RWPE1 (cell line): ENCODE measurements around the gene POLD2.

Experiments used
- CTCF ChIA-PET: fragments of 350-600 bp; sonication (Branson Sonifier 250); formaldehyde crosslinking; extraction: SDS; loops from one replicate; lab custom pipeline; 2021; lab: Yijun Ruan, JAX
- POLR2A ChIA-PET: fragments of 400-600 bp; formaldehyde crosslinking; extraction: SDS; loops from one replicate; lab custom pipeline; 2020; ENCODE audit warnings: antibody characterized with exemption; ENCODE audit not compliant: low non-redundant PET; lab: Yijun Ruan, JAX
- DNase-seq: peaks from one replicate; pipeline ENCODE4 v3.0.0; 2012; ENCODE audit warnings: low spot score
- H3K27ac ChIP-seq: fragments of 450-650 bp; 2 replicates; pipeline ENCODE4 v1.5.1; 2017
- TF ChIP-seq, protein P1 (sequence below): fragments of 450-650 bp; conservative IDR thresholded peaks from 2 replicates; pipeline ENCODE4 v1.5.1; 2017; ENCODE audit warnings: low read depth, mild to moderate bottlenecking

The POLD2 gene

DNA sequence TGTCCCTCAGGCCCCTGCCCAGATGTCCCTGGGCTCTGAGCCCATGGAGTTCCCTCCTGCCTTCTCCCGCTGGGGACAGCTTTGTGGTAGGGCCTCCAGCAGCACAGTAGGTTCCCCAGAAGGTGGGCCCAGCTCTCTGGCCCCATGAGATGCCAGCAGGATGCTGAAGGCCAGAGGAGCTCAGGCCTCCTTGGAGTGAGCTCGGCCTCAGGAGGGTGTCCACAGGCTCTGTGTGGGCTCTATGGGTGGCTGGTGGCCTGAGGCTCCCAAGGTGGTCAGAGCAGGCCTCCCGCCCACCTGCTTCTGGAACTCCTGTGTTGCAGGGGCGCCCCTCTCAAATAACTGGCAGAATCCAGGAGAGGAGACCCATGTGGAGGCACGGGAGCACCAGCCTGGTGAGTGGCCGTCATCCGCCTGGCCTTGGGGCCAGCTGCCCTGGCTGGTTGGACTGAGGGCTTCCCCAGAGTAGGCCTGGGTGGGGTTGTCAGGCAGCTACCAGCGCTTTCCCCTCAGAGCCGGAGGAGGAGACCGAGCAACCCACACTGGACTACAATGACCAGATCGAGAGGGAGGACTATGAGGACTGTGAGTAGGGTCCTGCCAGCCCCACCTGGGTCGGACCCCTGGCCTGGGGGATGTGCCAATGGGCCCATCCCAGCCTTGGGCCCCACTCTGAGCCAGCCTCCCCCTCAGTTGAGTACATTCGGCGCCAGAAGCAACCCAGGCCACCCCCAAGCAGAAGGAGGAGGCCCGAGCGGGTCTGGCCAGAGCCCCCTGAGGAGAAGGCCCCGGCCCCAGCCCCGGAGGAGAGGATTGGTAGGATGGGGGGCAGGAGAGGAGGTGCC, 16.0 kb downstream of the POLD2 start:
- no peak overlapping the region for H3K27ac ChIP-seq
- CTCF ChIA-PET: no interaction called here
- no peak for DNase-seq
- TF ChIP-seq, protein P1, sequence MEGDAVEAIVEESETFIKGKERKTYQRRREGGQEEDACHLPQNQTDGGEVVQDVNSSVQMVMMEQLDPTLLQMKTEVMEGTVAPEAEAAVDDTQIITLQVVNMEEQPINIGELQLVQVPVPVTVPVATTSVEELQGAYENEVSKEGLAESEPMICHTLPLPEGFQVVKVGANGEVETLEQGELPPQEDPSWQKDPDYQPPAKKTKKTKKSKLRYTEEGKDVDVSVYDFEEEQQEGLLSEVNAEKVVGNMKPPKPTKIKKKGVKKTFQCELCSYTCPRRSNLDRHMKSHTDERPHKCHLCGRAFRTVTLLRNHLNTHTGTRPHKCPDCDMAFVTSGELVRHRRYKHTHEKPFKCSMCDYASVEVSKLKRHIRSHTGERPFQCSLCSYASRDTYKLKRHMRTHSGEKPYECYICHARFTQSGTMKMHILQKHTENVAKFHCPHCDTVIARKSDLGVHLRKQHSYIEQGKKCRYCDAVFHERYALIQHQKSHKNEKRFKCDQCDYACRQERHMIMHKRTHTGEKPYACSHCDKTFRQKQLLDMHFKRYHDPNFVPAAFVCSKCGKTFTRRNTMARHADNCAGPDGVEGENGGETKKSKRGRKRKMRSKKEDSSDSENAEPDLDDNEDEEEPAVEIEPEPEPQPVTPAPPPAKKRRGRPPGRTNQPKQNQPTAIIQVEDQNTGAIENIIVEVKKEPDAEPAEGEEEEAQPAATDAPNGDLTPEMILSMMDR: no peak
- POLR2A ChIA-PET: interaction anchor here (0.6 kb wide), 1 partner anchor 13 kb away, joined by 7 read pairs; no protein-coding TSS in a partner anchor

DNA sequence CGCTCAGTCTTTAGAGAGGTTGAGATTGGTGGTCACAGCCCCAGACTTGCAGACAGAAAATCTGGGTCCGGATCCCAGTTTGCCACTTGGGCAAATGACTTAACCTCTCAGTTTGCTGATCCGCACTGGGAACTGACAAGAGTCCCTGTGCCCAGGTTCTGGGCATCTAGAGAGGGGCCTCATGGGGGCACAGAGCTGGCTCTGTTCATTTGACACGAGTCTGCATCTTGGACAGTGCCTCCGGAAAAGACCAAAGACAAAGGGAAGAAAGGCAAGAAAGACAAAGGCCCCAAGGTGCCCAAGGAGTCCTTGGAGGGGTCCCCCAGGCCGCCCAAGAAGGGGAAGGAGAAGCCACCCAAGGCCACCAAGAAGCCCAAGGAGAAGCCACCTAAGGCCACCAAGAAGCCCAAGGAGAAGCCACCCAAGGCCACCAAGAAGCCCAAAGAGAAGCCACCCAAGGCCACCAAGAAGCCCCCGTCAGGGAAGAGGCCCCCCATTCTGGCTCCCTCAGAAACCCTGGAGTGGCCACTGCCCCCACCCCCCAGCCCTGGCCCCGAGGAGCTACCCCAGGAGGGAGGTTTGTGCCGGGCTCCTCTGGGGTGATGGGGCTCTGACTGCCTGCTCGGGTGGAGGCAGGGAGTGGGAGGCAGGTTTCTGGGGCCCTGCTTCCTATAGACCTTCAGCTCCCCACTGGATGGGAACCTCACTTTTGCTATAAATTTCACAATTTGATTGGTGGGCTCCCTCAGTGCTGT, 16.9 kb downstream of the POLD2 start:
- H3K27ac ChIP-seq: no peak overlapping the region; the same call in 1 of the 2 replicates
- DNase-seq: no peak
- TF ChIP-seq, protein P1: no peak
- POLR2A ChIA-PET: interaction anchor here (0.6 kb wide), 1 partner anchor 13 kb away, joined by 7 read pairs; no protein-coding TSS in a partner anchor
- CTCF ChIA-PET: no interaction called here

DNA sequence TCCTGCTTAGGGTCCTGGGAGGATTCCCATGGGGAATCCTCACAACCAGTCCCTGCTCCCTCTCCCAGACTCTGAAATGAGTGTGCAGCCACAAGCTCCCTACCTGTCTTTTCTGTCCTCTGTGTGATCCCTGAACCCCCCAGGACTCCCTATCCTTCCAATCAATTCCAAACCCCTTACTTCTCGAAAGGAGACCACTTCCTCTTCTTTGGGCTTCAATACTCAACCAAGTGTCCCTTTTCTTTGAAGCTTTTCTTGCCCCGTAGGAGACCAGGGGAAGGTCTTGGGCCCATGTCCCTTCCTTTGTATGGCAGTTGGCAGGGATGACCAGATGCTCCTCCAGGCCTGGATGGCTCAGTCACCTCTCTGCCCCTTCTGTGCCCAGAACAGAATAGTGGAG, 17.5 kb downstream of the POLD2 start:
- POLR2A ChIA-PET: no interaction called here
- DNase-seq: no peak
- TF ChIP-seq, protein P1: no peak
- peak overlapping the region; percentile 45 for H3K27ac ChIP-seq
- CTCF ChIA-PET: no interaction called here

DNA sequence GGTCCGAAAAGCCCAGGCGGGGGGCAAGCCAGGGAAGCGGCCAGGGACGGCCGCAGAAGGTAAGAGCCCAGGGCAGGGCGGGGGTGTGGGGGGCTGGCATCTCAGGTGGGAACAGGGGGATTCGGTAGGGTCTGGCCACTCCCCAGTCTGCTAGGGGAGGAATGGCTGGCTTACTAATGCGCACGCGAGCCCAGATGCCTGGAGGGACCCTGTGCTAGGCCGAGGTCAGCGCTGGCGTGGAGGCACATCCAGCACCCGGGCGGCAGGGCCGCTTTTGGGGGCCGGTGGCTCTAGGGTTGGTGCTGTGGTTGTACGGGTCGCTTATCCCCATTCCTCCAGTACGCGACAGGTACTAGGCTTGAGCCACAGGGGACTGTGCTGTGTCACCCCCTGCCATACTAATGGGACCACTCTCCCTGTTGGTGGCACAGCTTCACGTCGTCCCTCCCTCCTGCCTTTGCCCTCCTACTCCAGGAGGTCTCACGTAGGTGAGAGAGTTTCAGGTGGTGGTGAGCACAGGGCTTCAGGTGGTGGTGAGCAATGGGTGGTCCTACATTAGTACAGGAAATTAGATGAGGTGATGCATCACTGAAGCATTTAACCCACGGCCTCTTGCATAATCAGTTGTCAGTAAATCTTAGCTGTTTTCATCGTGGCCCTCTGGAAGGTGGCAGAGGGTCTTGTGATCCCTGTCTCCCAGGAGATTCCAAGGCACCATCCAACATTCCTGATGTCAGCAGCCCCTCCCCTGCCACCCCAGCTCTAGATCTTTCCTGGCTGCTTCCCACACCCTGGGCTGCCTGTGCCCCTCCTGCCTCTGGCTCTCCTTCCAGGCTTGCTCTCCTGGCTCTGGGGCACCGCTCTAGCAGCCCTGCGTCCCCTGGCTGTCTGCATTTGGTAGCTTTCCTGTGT, 18.2 kb downstream of the POLD2 start:
- ChIA-PET POLR2A (no interaction called here), CTCF (no interaction called here)
- DNase-seq: no peak
- TF ChIP-seq, protein P1: no peak
- peak overlapping the region; percentile 45 for H3K27ac ChIP-seq

DNA sequence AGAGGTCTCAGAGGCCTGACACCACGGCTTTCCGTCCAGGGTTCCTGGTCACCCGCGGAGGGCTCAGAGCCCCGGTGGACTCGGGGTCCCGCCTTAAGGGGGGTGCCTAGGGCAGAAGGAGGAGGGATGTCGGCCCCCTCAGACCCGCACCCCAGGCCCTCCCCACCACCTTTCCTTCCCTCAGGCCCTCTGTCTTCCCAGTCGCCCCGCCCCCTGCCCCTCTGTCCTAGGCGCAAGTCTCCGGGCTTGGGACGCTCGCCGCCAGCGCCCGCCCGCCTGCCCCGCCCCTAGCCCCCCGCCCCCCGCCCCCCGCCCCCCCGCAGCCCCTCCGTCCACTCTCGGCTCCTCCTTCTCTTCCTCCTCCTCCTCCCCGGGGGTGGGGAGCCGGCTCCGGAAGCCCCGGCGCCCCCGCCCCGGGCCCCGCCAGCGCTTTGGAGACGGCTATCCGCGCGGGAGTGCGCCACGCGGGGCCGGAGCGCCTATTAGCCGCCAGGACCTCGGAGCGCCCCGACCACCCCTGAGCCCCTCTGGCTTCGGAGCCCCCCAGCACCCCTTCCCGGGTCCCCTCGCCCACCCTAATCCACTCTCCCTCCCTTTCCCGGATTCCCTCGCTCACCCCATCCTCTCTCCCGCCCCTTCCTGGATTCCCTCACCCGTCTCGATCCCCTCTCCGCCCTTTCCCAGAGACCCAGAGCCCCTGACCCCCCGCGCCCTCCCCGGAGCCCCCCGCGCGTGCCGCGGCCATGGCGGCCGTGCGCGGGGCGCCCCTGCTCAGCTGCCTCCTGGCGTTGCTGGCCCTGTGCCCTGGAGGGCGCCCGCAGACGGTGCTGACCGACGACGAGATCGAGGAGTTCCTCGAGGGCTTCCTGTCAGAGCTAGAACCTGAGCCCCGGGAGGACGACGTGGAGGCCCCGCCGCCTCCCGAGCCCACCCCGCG, 19.2 kb downstream of the POLD2 start, which contains the start of gene AEBP1:
Gene AEBP1, plus strand, starts transcription at position 423 of the 937 bp plus-strand sequence. Its CDS starts 321 bp downstream, at position 744.
- ChIA-PET POLR2A (no interaction called here), CTCF (no interaction called here)
- peak within 1 kb of the TSS; percentile 59 for H3K27ac ChIP-seq
- DNase-seq: no peak
- TF ChIP-seq, protein P1: no peak
